ENCODE results near the gene LRPAP1. TPM values are rescaled to one million over a fixed set of nuclear protein-coding genes. Genes with fewer than 3 reads are reported as not detected.

LRPAP1 gene
- total and polyA plus RNA-seq, 2 experiments from 2014 or later: 191 to 299 TPM

- no peak for DNase-seq (ENCODE audit: low spot score)
- H3K4me3 ChIP-seq: no peak overlapping the region
- H3K36me3 ChIP-seq (replicated peaks; ENCODE audit: insufficient read depth, low read depth): no peaks in the 10 kb centered on the region
- H3K4me1 ChIP-seq (ENCODE audit: insufficient read depth): no peaks in the 10 kb centered on the region
- no peaks in the 10 kb centered on the region for H3K9me2 ChIP-seq (replicated peaks; ENCODE audit: insufficient read depth)
- H2AFZ ChIP-seq: no peak overlapping the region
- TF ChIP-seq EZH2 (IDR thresholded peaks at IDR 0.05; ENCODE audit: borderline replicate concordance): no peak
- no peak for TF ChIP-seq EZH2phosphoT487 (IDR thresholded peaks at IDR 0.05; ENCODE audit: low read depth, severe bottlenecking, unreplicated experiment)
- TF ChIP-seq CTCF (IDR thresholded peaks at IDR 0.05; ENCODE audit: poor library complexity): no peak
- no peaks in the 10 kb centered on the region for H4K20me1 ChIP-seq (ENCODE audit: insufficient read depth, poor library complexity, severe bottlenecking)
- no peak overlapping the region for H3K4me2 ChIP-seq
- H3K79me2 ChIP-seq: no peaks in the 10 kb centered on the region
- peaks cover 9% of the 10 kb centered on the region for H3K27me3 ChIP-seq
- 89% methylated on average over 11 of the region's 11 CpGs for WGBS (ENCODE audit: low lambda C conversion rate, missing lambda C conversion rate)
- no peaks in the 10 kb centered on the region for H3K9me3 ChIP-seq (ENCODE audit: low read depth)
- no peak overlapping the region for H3K27ac ChIP-seq
Observed at GRCh38 chr4:3468804-3469203, 63.4 kb downstream of the LRPAP1 start.

DNA sequence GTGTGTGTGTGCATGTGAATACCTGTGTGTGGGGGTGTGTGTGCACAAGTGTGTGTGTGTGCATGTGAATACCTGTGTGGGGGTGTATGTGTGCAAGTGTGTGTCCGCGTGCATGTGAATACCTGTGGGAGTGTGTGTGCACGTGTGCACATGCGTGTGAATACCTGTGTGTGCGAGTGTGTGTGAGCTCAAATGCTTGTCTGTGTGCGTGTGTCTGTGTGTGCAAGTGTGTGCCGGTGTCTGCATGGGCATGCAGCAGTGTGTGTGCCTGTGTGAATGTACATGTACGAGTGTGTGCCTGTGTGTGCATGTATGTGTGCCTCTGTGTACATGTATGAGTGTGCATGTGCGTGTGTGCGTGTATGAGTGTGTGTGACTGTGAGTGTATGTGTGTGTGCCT is 64.1 kb downstream of the LRPAP1 start:
- Histone ChIP-seq H4K20me1 (ENCODE audit: insufficient read depth, poor library complexity, severe bottlenecking) (no peaks in the 10 kb centered on the region), H3K9me2 (replicated peaks; ENCODE audit: insufficient read depth) (no peaks in the 10 kb centered on the region), H3K4me3 (no peak overlapping the region), H3K79me2 (no peaks in the 10 kb centered on the region), H3K4me1 (ENCODE audit: insufficient read depth) (no peaks in the 10 kb centered on the region), H3K27ac (no peak overlapping the region), H3K36me3 (replicated peaks; ENCODE audit: insufficient read depth, low read depth) (no peaks in the 10 kb centered on the region), H3K4me2 (no peak overlapping the region), H3K27me3 (peaks cover 9% of the 10 kb centered on the region), H3K9me3 (ENCODE audit: low read depth) (no peaks in the 10 kb centered on the region), H2AFZ (no peak overlapping the region)
- TF ChIP-seq EZH2 (IDR thresholded peaks at IDR 0.05; ENCODE audit: borderline replicate concordance) (no peak), CTCF (IDR thresholded peaks at IDR 0.05; ENCODE audit: poor library complexity) (no peak), EZH2phosphoT487 (IDR thresholded peaks at IDR 0.05; ENCODE audit: low read depth, severe bottlenecking, unreplicated experiment) (no peak)
- DNase-seq (ENCODE audit: low spot score): no peak
- WGBS (ENCODE audit: low lambda C conversion rate, missing lambda C conversion rate): 93% methylated on average over 10 of the region's 10 CpGs

GRCh38 chr4:3467601-3468031 is 64.6 kb downstream of the LRPAP1 start:
- Histone ChIP-seq H3K9me2 (replicated peaks; ENCODE audit: insufficient read depth) (no peaks in the 10 kb centered on the region), H3K4me1 (ENCODE audit: insufficient read depth) (no peaks in the 10 kb centered on the region), H3K27ac (no peak overlapping the region), H3K79me2 (no peaks in the 10 kb centered on the region), H3K9me3 (ENCODE audit: low read depth) (no peaks in the 10 kb centered on the region), H3K27me3 (peaks cover 13% of the 10 kb centered on the region), H4K20me1 (ENCODE audit: insufficient read depth, poor library complexity, severe bottlenecking) (no peaks in the 10 kb centered on the region), H3K36me3 (replicated peaks; ENCODE audit: insufficient read depth, low read depth) (no peaks in the 10 kb centered on the region), H3K4me2 (no peak overlapping the region), H3K4me3 (no peak overlapping the region), H2AFZ (no peak overlapping the region)
- TF ChIP-seq EZH2phosphoT487 (IDR thresholded peaks at IDR 0.05; ENCODE audit: low read depth, severe bottlenecking, unreplicated experiment) (no peak), EZH2 (IDR thresholded peaks at IDR 0.05; ENCODE audit: borderline replicate concordance) (no peak), CTCF (IDR thresholded peaks at IDR 0.05; ENCODE audit: poor library complexity) (no peak)
- DNase-seq (ENCODE audit: low spot score): no peak
- 84% methylated on average over 15 of the region's 15 CpGs for WGBS (ENCODE audit: low lambda C conversion rate, missing lambda C conversion rate)
